ENCODE results near the gene NOTCH1.

Gene NOTCH1

GRCh38 chr9:136460772-136461325 is 85.0 kb downstream of the NOTCH1 start:
- no peak for TF ChIP-seq CTCF (conservative IDR thresholded peaks at IDR 0.05; ENCODE audit: low read depth)
- DNase-seq (ENCODE audit: low spot score) = no peak
- H3K27ac ChIP-seq = no peak overlapping the region
- POLR2A ChIA-PET (ENCODE audit: low non-redundant PET) = no interaction called here
- CTCF ChIA-PET = interaction anchor here (0.8 kb wide), 1 partner anchor 15 kb away, joined by 7 read pairs; no protein-coding TSS in a partner anchor

- H3K27ac ChIP-seq = peak overlapping the region; percentile 9; the same call in 1 of the 2 replicates
- TF ChIP-seq CTCF (conservative IDR thresholded peaks at IDR 0.05; ENCODE audit: low read depth) = no peak
- ChIA-PET POLR2A (ENCODE audit: low non-redundant PET) (no interaction called here), CTCF (no interaction called here)
- no peak for DNase-seq (ENCODE audit: low spot score)
Measured at GRCh38 chr9:136459425-136459824, 86.4 kb downstream of the NOTCH1 start.

GRCh38 chr9:136457326-136457725 is 88.5 kb downstream of the NOTCH1 start:
- POLR2A ChIA-PET (ENCODE audit: low non-redundant PET) = interaction anchor here (0.7 kb wide), 1 partner anchor 16 kb away, joined by 3 read pairs; no protein-coding TSS in a partner anchor
- CTCF ChIA-PET = no interaction called here
- TF ChIP-seq CTCF (conservative IDR thresholded peaks at IDR 0.05; ENCODE audit: low read depth) = no peak
- H3K27ac ChIP-seq = peak overlapping the region; percentile 1; the same call in 1 of the 2 replicates
- no peak for DNase-seq (ENCODE audit: low spot score)

- ChIA-PET POLR2A (ENCODE audit: low non-redundant PET) (no interaction called here), CTCF (interaction anchor here (0.6 to 0.7 kb wide), 2 partner anchors 216 to 263 kb away, joined by 3 read pairs; no protein-coding TSS in a partner anchor)
- H3K27ac ChIP-seq = peak overlapping the region; percentile 24
Measured at GRCh38 chr9:136456258-136456657, 89.6 kb downstream of the NOTCH1 start.

GRCh38 chr9:136455043-136456002 is 90.5 kb downstream of the NOTCH1 start:
- peak overlapping the region; percentile 24 for H3K27ac ChIP-seq
- TF ChIP-seq CTCF (conservative IDR thresholded peaks at IDR 0.05; ENCODE audit: low read depth) = no peak
- DNase-seq (ENCODE audit: low spot score) = no peak
- ChIA-PET POLR2A (ENCODE audit: low non-redundant PET) (no interaction called here), CTCF (no interaction called here)

More at GRCh38 chr9:136456258-136456657, 89.6 kb downstream of the NOTCH1 start:
- TF ChIP-seq CTCF (conservative IDR thresholded peaks at IDR 0.05; ENCODE audit: low read depth) = no peak
- no peak for DNase-seq (ENCODE audit: low spot score)

GRCh38 chr9:136454026-136454796 is 91.6 kb downstream of the NOTCH1 start:
- ChIA-PET CTCF (interaction anchor here (0.6 kb wide), 1 partner anchor 34 kb away, joined by 3 read pairs; no protein-coding TSS in a partner anchor), POLR2A (ENCODE audit: low non-redundant PET) (no interaction called here)
- no peak for TF ChIP-seq CTCF (conservative IDR thresholded peaks at IDR 0.05; ENCODE audit: low read depth)

More at GRCh38 chr9:136454026-136454796, 91.6 kb downstream of the NOTCH1 start:
- no peak for DNase-seq (ENCODE audit: low spot score)
- peak overlapping the region; percentile 24 for H3K27ac ChIP-seq
